ENCODE data around the gene MYADML2.

MYADML2 gene

GRCh38 chr17:81978524-81979298, 31.7 kb upstream of the MYADML2 start:
- no peak for DNase-seq

GRCh38 chr17:81977211-81977808, 30.3 kb upstream of the MYADML2 start, which contains the start of gene ASPSCR1:
TSS of gene ASPSCR1 (plus strand) at chr17:81977629. CDS start at chr17:81977647, 18 bp downstream.
- DNase-seq, result peak; percentile 84

- DNase-seq, result peak; percentile 69
Observed at GRCh38 chr17:81976332-81977210, 29.5 kb upstream of the MYADML2 start.

GRCh38 chr17:81973432-81973831, 26.4 kb upstream of the MYADML2 start:
- no peak for DNase-seq

- DNase-seq, result no peak
Observed at GRCh38 chr17:81968850-81969812, 22.1 kb upstream of the MYADML2 start.

GRCh38 chr17:81968396-81968745, 21.3 kb upstream of the MYADML2 start:
- DNase-seq, result no peak

- peak; percentile 60 for DNase-seq
Observed at GRCh38 chr17:81967533-81968395, 20.7 kb upstream of the MYADML2 start.

- DNase-seq, result no peak
Observed at GRCh38 chr17:81967244-81967532, 20.2 kb upstream of the MYADML2 start.

GRCh38 chr17:81966343-81967243, 19.6 kb upstream of the MYADML2 start:
- peak; percentile 41 for DNase-seq

GRCh38 chr17:81964081-81964849, 17.2 kb upstream of the MYADML2 start:
- DNase-seq, result no peak

- DNase-seq, result no peak
Observed at GRCh38 chr17:81962499-81963441, 15.7 kb upstream of the MYADML2 start.

GRCh38 chr17:81961521-81962498, 14.8 kb upstream of the MYADML2 start:
- no peak for DNase-seq

- no peak for DNase-seq
Observed at GRCh38 chr17:81961087-81961511, 14.1 kb upstream of the MYADML2 start, which contains the start of gene NOTUM. TSS of gene NOTUM (minus strand) at chr17:81961187. CDS start at chr17:81960909, 278 bp downstream.

GRCh38 chr17:81960130-81960958, 13.3 kb upstream of the MYADML2 start:
- peak; percentile 41 for DNase-seq

GRCh38 chr17:81959362-81960129, 12.5 kb upstream of the MYADML2 start:
- DNase-seq, result peak; percentile 63

All from NCI-H146 (cell line).